NCI-H2227 (cell line): ENCODE data around the gene ING1.

ENCODE experiments used
- DNase-seq: peaks from one replicate; lab custom pipeline; 2025; ENCODE audit not compliant: unreplicated experiment; lab: John Stamatoyannopoulos, UW

Gene ING1

GRCh38 chr13:110769097-110769496 lies 55.6 kb downstream of the ING1 start:
- DNase-seq = no peak

- no peak for DNase-seq
These were observed 57.2 kb downstream of the ING1 start for GRCh38 chr13:110770678-110771077.

GRCh38 chr13:110771194-110771593 lies 57.7 kb downstream of the ING1 start:
- DNase-seq = no peak

GRCh38 chr13:110772091-110772984 lies 58.8 kb downstream of the ING1 start:
- no peak for DNase-seq
